Upper lobe of left lung (tissue), 6 donors: Measurements from ENCODE around the gene MYOC. TPM values are rescaled to one million over a fixed set of nuclear protein-coding genes. Genes with fewer than 3 reads are reported as not detected.

Experiments used
- ATAC-seq, 2 donors: fragments of 200-7000 bp; cut with Tn5 transposase; one replicate each; pipeline ENCODE4 v1.9.1; 2022; ENCODE audit warnings: mild to moderate bottlenecking in 2 of 2, moderate library complexity in 2 of 2; ENCODE audit not compliant: low FRiP score in 2 of 2
- DNase-seq, 2 donors: peaks; one replicate each; pipeline ENCODE4 v3.0.0-alpha.2; 2019 to 2020
- H3K27ac ChIP-seq, 4 donors: fragments of 200-600 bp; sonication (generic); one replicate each; pipeline ENCODE4 v1.5.1; 2016 to 2019
- H3K27me3 ChIP-seq, 4 donors: fragments of 200-600 bp; sonication (generic); one replicate each; pipeline ENCODE4 v1.5.1; 2017 to 2019
- H3K36me3 ChIP-seq, 4 donors: fragments of 200-600 bp; sonication (generic); one replicate each; pipeline ENCODE4 v1.5.1; 2016 to 2019
- H3K4me1 ChIP-seq, 4 donors: fragments of 200-600 bp; sonication (generic); one replicate each; pipeline ENCODE4 v1.5.1; 2018 to 2019
- H3K4me3 ChIP-seq, 4 donors: fragments of 200-600 bp; sonication (generic); one replicate each; pipeline ENCODE4 v1.5.1; 2017 to 2019; ENCODE audit warnings: mild to moderate bottlenecking in 2 of 4, moderate library complexity in 1 of 4
- H3K9me3 ChIP-seq, 4 donors: fragments of 200-600 bp; sonication (generic); one replicate each; pipeline ENCODE4 v1.5.1; 2018 to 2019
- EP300 ChIP-seq, 4 donors: sonication (generic); formaldehyde crosslinking; IDR thresholded peaks; one replicate each; pipeline ENCODE4 v1.5.1; 2017; ENCODE audit warnings: antibody characterized with exemption in 4 of 4, control low read depth in 2 of 4
- POLR2A ChIP-seq, 4 donors: fragments of 450-650 bp; IDR thresholded peaks; one replicate each; pipeline ENCODE4 v1.5.1; 2016 to 2017; ENCODE audit warnings: antibody characterized with exemption in 4 of 4, mild to moderate bottlenecking in 2 of 4
- POLR2AphosphoS5 ChIP-seq, 2 donors: sonication (generic); formaldehyde crosslinking; IDR thresholded peaks; one replicate each; pipeline ENCODE4 v1.5.1; 2017; ENCODE audit warnings: antibody characterized with exemption in 2 of 2
- WGBS, 2 donors: methylation state at CpG; one replicate each; pipeline ENCODE4 v1.1.5; 2017 to 2018; 5-methylcytosine and 5-hydroxymethylcytosine counted together
- total RNA-seq, 6 donors: library from RNA; depleted of rRNA in 4 of 6; stranded (reverse); fragments of >200 nt in 4 of 6; gene quantifications; one replicate each; pipeline versions ENCODE4 v1.1.0 to v1.2.1, GENCODE V29; 2016 to 2021
- TF ChIP-seq, protein P1 (sequence below), 6 experiments: fragments of 450-650 bp in 4 of 6; fragments of 200-600 bp in 2 of 6; sonication (generic) in 2 of 6; IDR thresholded peaks; one replicate each; pipeline ENCODE4 v1.5.1; 2016 to 2019; ENCODE audit warnings: antibody characterized with exemption in 6 of 6
- donor health status: DM: no; HTN: no; CAD: no; lungs with moderate emphysema.
- donor health status: DM: no; HTN: yes; CAD: no; lungs with severe emphysema.

Gene MYOC
- total RNA-seq, 6 donors from 2014 or later, result 0.33 to 1.7 (median 1.2) TPM; not detected in 1

DNA sequence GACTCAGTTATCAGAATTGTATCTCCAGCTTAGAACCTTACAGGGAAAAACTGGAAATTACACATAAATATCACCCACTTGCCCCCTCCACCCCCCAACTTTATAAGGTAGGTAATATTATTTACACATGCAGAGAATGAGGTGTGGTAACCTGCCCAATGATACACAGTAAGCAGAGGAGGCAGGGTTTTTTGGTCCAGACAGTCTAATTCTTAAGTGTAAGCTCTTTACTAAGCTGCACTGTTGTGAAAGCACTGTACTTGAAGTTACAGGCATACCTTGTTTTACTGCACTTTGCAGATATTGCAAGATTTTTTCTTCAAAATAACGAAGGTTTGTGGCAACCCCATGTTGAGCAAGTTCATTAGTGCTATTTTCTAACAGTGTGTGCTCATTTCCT lies 55.3 kb downstream of the MYOC start:
- peaks cover 0 to 25% (median 13%) of the 10 kb centered on the region in 4 donors for H3K36me3 ChIP-seq
- no peak overlapping the region for H3K4me3 ChIP-seq
- 44 to 45% methylated on average over 1 of the region's 1 CpG for WGBS, 2 donors
- DNase-seq (no peak), ATAC-seq (no peak)
- H3K27me3 ChIP-seq, result no peaks in the 10 kb centered on the region
- H3K9me3 ChIP-seq, result no peaks in the 10 kb centered on the region
- TF ChIP-seq POLR2A (IDR thresholded peaks at IDR 0.05), result no peak
- no peak for TF ChIP-seq EP300 (IDR thresholded peaks at IDR 0.05)
- TF ChIP-seq POLR2AphosphoS5 (IDR thresholded peaks at IDR 0.05), result no peak
- TF ChIP-seq, protein P1, sequence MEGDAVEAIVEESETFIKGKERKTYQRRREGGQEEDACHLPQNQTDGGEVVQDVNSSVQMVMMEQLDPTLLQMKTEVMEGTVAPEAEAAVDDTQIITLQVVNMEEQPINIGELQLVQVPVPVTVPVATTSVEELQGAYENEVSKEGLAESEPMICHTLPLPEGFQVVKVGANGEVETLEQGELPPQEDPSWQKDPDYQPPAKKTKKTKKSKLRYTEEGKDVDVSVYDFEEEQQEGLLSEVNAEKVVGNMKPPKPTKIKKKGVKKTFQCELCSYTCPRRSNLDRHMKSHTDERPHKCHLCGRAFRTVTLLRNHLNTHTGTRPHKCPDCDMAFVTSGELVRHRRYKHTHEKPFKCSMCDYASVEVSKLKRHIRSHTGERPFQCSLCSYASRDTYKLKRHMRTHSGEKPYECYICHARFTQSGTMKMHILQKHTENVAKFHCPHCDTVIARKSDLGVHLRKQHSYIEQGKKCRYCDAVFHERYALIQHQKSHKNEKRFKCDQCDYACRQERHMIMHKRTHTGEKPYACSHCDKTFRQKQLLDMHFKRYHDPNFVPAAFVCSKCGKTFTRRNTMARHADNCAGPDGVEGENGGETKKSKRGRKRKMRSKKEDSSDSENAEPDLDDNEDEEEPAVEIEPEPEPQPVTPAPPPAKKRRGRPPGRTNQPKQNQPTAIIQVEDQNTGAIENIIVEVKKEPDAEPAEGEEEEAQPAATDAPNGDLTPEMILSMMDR (IDR thresholded peaks at IDR 0.05), result no peak
- H3K4me1 ChIP-seq, result peaks cover 0 to 4% (median 0%) of the 10 kb centered on the region in 4 donors
- H3K27ac ChIP-seq, result no peak overlapping the region

DNA sequence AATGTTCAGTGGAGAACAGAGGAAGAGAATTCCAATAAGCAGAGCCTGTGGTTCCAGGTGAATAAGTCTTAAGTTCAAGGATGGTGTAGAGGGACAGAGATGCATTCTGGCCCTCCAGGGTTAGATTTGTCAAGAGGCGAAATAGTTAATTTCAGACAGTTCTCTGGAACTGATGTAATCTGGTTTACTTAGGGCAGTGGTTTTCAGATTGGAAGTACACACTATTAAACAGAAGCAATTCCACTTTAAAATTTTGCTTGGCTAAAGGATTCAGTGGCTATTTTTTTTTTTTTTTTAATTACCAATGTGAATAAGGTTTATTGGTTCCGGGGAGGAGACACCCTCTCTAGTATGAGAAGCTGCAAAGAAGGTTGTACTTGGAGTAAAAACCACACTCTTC lies 55.8 kb downstream of the MYOC start:
- 78 to 82% methylated on average over 2 of the region's 2 CpGs for WGBS, 2 donors
- no peak for DNase-seq
- Histone ChIP-seq H3K36me3 (peaks cover 2 to 30% (median 18%) of the 10 kb centered on the region in 4 donors), H3K9me3 (no peaks in the 10 kb centered on the region), H3K4me1 (peaks cover 0 to 4% (median 0%) of the 10 kb centered on the region in 4 donors), H3K27ac (no peak overlapping the region), H3K27me3 (no peaks in the 10 kb centered on the region), H3K4me3 (no peak overlapping the region)
- no peak for ATAC-seq
- TF ChIP-seq, protein P1 (IDR thresholded peaks at IDR 0.05), result no peak
- no peak for TF ChIP-seq EP300 (IDR thresholded peaks at IDR 0.05)
- TF ChIP-seq POLR2AphosphoS5 (IDR thresholded peaks at IDR 0.05), result no peak
- no peak for TF ChIP-seq POLR2A (IDR thresholded peaks at IDR 0.05)

DNA sequence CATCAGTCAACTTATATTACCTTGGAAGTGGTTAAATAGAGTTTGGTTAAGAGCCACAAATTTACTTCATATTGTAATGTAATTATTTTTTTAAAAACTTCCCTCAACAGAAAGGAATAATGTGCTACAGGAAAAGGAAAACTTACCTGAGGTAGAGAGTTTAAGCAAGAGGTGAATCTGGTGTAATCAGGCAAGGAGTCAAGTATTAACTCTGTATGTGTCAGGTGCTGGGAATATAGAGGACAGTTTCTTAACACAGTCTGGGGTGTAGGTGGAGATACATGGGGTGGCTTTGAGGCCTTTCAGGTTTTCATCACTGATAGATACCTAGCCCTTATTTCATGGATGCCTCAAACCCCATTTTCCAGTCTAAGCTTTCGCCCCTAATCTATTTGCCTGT lies 56.4 kb downstream of the MYOC start:
- TF ChIP-seq EP300 (IDR thresholded peaks at IDR 0.05) (no peak), POLR2A (IDR thresholded peaks at IDR 0.05) (no peak), POLR2AphosphoS5 (IDR thresholded peaks at IDR 0.05) (no peak)
- TF ChIP-seq, protein P1 (IDR thresholded peaks at IDR 0.05), result no peak
- peaks cover 7 to 36% (median 22%) of the 10 kb centered on the region in 4 donors for H3K36me3 ChIP-seq
- H3K4me3 ChIP-seq, result no peak overlapping the region
- DNase-seq (no peak), ATAC-seq (no peak)
- 95 to 100% methylated on average over 1 of the region's 1 CpG for WGBS, 2 donors
- H3K9me3 ChIP-seq, result no peaks in the 10 kb centered on the region
- no peak overlapping the region for H3K27ac ChIP-seq
- no peaks in the 10 kb centered on the region for H3K27me3 ChIP-seq
- peaks cover 0 to 4% (median 0%) of the 10 kb centered on the region in 4 donors for H3K4me1 ChIP-seq

DNA sequence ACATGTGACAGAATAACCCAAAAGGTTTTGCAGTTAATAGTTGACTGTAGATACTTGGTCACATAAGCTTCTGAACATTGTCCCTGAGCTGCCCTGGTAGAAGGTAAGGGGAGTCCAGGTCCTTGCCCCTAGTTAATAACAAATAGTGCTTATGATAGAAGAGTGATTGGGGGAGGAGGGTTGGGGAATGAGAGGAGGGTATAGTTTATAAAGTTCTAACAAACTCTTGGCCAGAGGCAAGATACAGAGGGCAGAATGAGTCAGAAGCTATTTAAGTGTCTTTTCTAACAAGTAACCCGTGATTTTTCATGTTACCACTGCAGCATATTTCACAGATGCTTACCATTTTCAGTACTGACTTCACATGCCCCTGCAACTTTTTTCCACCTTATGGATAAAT lies 57.2 kb downstream of the MYOC start:
- ATAC-seq, result no peak
- TF ChIP-seq, protein P1 (IDR thresholded peaks at IDR 0.05), result no peak
- TF ChIP-seq POLR2AphosphoS5 (IDR thresholded peaks at IDR 0.05), result no peak
- no peak for TF ChIP-seq POLR2A (IDR thresholded peaks at IDR 0.05)
- no peak for TF ChIP-seq EP300 (IDR thresholded peaks at IDR 0.05)
- no peak overlapping the region for H3K27ac ChIP-seq
- H3K4me1 ChIP-seq, result peaks cover 0 to 4% (median 0%) of the 10 kb centered on the region in 4 donors
- no peaks in the 10 kb centered on the region for H3K27me3 ChIP-seq
- no peak overlapping the region for H3K4me3 ChIP-seq
- H3K36me3 ChIP-seq, result peaks cover 10 to 44% (median 25%) of the 10 kb centered on the region in 4 donors
- H3K9me3 ChIP-seq, result no peaks in the 10 kb centered on the region
- WGBS, 2 donors, result 77 to 92% methylated on average over 1 of the region's 1 CpG
- DNase-seq, result no peak

DNA sequence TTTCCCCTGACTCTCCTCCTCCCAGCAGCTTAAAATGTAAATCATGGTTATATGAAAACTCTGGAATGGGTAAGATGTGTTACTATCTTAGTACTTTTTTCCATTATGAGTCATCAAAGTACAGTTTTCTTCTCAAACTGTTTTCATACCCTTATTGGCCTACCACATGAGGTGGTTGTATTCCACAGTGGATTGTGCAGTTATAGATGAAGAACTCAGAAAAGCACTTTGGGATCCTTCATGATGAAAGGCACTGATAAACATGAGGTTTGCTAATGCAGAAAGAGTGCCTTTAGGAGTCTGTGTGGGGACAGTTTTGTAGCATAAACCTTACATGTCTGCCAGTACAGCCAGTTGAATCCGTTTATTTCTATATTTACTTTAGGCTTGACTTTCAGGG lies 62.5 kb downstream of the MYOC start:
- ATAC-seq (no peak), DNase-seq (no peak)
- H3K27me3 ChIP-seq, result no peaks in the 10 kb centered on the region
- TF ChIP-seq, protein P1 (IDR thresholded peaks at IDR 0.05), result no peak
- TF ChIP-seq POLR2A (IDR thresholded peaks at IDR 0.05) (no peak), POLR2AphosphoS5 (IDR thresholded peaks at IDR 0.05) (no peak), EP300 (IDR thresholded peaks at IDR 0.05) (no peak)
- H3K27ac ChIP-seq, result no peak overlapping the region
- H3K4me3 ChIP-seq, result no peak overlapping the region
- no peaks in the 10 kb centered on the region for H3K4me1 ChIP-seq
- H3K36me3 ChIP-seq, result peaks cover 30 to 96% (median 61%) of the 10 kb centered on the region in 4 donors
- no peaks in the 10 kb centered on the region for H3K9me3 ChIP-seq
- WGBS, 2 donors, result 76 to 80% methylated on average over 1 of the region's 1 CpG
